Right atrium auricular region (tissue), 2 donors: ENCODE results near the gene PPTC7. TPM values are rescaled to one million over a fixed set of nuclear protein-coding genes. Genes with fewer than 3 reads are reported as not detected.
"Not testable (repeated sequence)": the region's sequence is repeated elsewhere in the genome, so short reads cannot be mapped to it uniquely, and the experiment has no call there.

Source experiments
- DNase-seq: peaks from one replicate; pipeline ENCODE4 v3.0.0-alpha.2; 2019; ENCODE audit warnings: low spot score
- H3K27ac ChIP-seq, 2 donors: fragments of 200-600 bp; sonication (generic); 1 replicate in 1 of 2; 2 replicates in 1 of 2; pipeline ENCODE4 v1.5.1; 2016 to 2019
- H3K27me3 ChIP-seq, 2 donors: fragments of 200-600 bp; sonication (generic); one replicate each; pipeline versions ENCODE4 v1.5.1 to v1.6.0; 2017 to 2019
- H3K36me3 ChIP-seq: fragments of 200-600 bp; sonication (generic); one replicate; pipeline ENCODE4 v1.5.1; 2016
- H3K4me1 ChIP-seq, 2 donors: fragments of 200-600 bp; sonication (generic); one replicate each; pipeline versions ENCODE4 v1.5.1 to v1.6.0; 2017 to 2019
- H3K4me3 ChIP-seq, 2 donors: fragments of 200-600 bp; sonication (generic); 1 replicate in 1 of 2; 2 replicates in 1 of 2; pipeline ENCODE4 v1.5.1; 2017 to 2019; ENCODE audit warnings: mild to moderate bottlenecking in 1 of 2, moderate library complexity in 1 of 2
- H3K9me3 ChIP-seq, 2 donors: fragments of 200-600 bp; sonication (generic); one replicate each; pipeline ENCODE4 v1.5.1; 2019
- total RNA-seq, 2 donors: library from RNA; depleted of rRNA; stranded (reverse); fragments of >200 nt; gene quantifications; one replicate each; pipeline ENCODE4 v1.1.0, GENCODE V29; 2016
- TF ChIP-seq, protein P1 (sequence below), 2 donors: fragments of 200-600 bp; sonication (generic); IDR thresholded peaks; one replicate each; pipeline ENCODE4 v1.5.1; 2019; ENCODE audit warnings: antibody characterized with exemption in 2 of 2

PPTC7 gene
- total RNA-seq, 2 donors from 2014 or later = 32.1 to 53.6 TPM

GRCh38 chr12:110549716-110550115 is 33.4 kb downstream of the PPTC7 start:
- no peak overlapping the region for H3K4me3 ChIP-seq
- no peaks in the 10 kb centered on the region for H3K9me3 ChIP-seq
- peaks cover 14% of the 10 kb centered on the region for H3K36me3 ChIP-seq
- peaks cover 0 to 54% of the 10 kb centered on the region in 2 donors for H3K4me1 ChIP-seq
- TF ChIP-seq, protein P1, sequence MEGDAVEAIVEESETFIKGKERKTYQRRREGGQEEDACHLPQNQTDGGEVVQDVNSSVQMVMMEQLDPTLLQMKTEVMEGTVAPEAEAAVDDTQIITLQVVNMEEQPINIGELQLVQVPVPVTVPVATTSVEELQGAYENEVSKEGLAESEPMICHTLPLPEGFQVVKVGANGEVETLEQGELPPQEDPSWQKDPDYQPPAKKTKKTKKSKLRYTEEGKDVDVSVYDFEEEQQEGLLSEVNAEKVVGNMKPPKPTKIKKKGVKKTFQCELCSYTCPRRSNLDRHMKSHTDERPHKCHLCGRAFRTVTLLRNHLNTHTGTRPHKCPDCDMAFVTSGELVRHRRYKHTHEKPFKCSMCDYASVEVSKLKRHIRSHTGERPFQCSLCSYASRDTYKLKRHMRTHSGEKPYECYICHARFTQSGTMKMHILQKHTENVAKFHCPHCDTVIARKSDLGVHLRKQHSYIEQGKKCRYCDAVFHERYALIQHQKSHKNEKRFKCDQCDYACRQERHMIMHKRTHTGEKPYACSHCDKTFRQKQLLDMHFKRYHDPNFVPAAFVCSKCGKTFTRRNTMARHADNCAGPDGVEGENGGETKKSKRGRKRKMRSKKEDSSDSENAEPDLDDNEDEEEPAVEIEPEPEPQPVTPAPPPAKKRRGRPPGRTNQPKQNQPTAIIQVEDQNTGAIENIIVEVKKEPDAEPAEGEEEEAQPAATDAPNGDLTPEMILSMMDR (IDR thresholded peaks at IDR 0.05) = no peak
- H3K27me3 ChIP-seq = no peaks in the 10 kb centered on the region
- DNase-seq = no peak
- peak overlapping the region; percentile 66 to 87 for H3K27ac ChIP-seq

GRCh38 chr12:110548678-110549077 is 34.4 kb downstream of the PPTC7 start:
- peak overlapping the region; percentile 66 to 87 for H3K27ac ChIP-seq
- no peak overlapping the region for H3K4me3 ChIP-seq
- TF ChIP-seq, protein P1 (IDR thresholded peaks at IDR 0.05) = no peak
- H3K27me3 ChIP-seq = no peaks in the 10 kb centered on the region
- peaks cover 0 to 64% of the 10 kb centered on the region in 2 donors for H3K4me1 ChIP-seq
- H3K36me3 ChIP-seq = peaks cover 14% of the 10 kb centered on the region
- DNase-seq = no peak
- no peaks in the 10 kb centered on the region for H3K9me3 ChIP-seq

DNA sequence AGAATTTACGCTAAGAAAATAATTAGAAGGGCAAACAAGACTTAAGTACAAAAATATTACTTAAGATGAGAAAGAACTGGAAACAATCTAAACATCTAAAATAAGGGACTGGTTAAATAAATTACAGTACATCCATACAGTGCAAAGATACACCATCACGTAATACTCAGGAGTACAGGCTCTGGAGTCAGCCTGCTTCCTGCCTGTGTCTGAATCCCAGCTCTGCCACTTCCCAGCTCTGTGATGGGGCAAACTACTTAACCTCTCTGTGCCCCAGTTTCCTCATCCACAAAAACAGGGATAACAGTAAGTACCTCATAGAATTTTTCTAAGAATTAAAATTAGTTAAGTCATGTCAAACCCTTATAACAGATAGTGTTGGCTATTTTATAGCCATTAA is 36.0 kb downstream of the PPTC7 start:
- TF ChIP-seq, protein P1 (IDR thresholded peaks at IDR 0.05) = no peak
- Histone ChIP-seq H3K27me3 (no peaks in the 10 kb centered on the region), H3K27ac (peak overlapping the region; percentile 18 to 87), H3K4me1 (peaks cover 0 to 70% of the 10 kb centered on the region in 2 donors), H3K9me3 (no peaks in the 10 kb centered on the region), H3K36me3 (peaks cover 14% of the 10 kb centered on the region), H3K4me3 (no peak overlapping the region)
- no peak for DNase-seq

GRCh38 chr12:110546339-110546738 is 36.8 kb downstream of the PPTC7 start:
- Histone ChIP-seq H3K27ac (peak overlapping the region; percentile 82 to 87), H3K9me3 (no peaks in the 10 kb centered on the region), H3K36me3 (peaks cover 13% of the 10 kb centered on the region), H3K4me3 (no peak overlapping the region), H3K4me1 (peaks cover 0 to 64% of the 10 kb centered on the region in 2 donors), H3K27me3 (no peaks in the 10 kb centered on the region)
- no peak for DNase-seq
- TF ChIP-seq, protein P1 (IDR thresholded peaks at IDR 0.05) = no peak

DNA sequence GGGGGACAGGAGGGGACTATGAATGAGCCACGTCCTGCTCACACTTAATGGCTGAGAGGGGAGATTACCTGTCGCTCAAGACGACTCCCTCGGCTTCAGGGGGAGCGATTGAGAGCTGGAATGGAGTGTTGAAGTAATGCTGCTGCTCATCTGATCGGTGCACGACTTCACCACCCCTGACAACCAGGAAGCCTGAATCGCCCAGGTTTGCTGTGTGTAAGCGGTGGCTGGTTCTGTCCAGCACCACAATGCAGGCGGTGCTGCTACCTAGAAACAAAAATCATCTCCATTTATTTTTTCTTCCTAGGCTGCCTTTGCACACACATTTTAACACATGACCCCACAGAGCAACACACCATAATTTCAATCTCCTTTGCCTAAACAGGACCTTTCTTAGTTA is 37.3 kb downstream of the PPTC7 start:
- TF ChIP-seq, protein P1 (IDR thresholded peaks at IDR 0.05) = no peak
- no peak for DNase-seq
- Histone ChIP-seq H3K27ac (peak overlapping the region; percentile 82 to 87), H3K9me3 (no peaks in the 10 kb centered on the region), H3K4me3 (no peak overlapping the region), H3K27me3 (no peaks in the 10 kb centered on the region), H3K36me3 (peaks cover 8% of the 10 kb centered on the region), H3K4me1 (peaks cover 0 to 64% of the 10 kb centered on the region in 2 donors)

GRCh38 chr12:110545259-110545658 is 37.9 kb downstream of the PPTC7 start:
- Histone ChIP-seq H3K4me1 (peaks cover 0 to 61% of the 10 kb centered on the region in 2 donors), H3K27ac (peak overlapping the region; percentile 82 to 87)
- not testable (repeated sequence) for H3K27me3 ChIP-seq, H3K4me3 ChIP-seq, H3K36me3 ChIP-seq, DNase-seq, H3K9me3 ChIP-seq
